Hypothalamus (tissue), 51 donors: ENCODE measurements around the gene DCAF11.

Experiments
- DNase-seq, 51 donors: peaks; one replicate each; lab custom pipeline; 2025; lab: John Stamatoyannopoulos, UW

The DCAF11 gene

GRCh38 chr14:24115422-24116127, 998 bp downstream of the DCAF11 start:
- DNase-seq = no peak

DNA sequence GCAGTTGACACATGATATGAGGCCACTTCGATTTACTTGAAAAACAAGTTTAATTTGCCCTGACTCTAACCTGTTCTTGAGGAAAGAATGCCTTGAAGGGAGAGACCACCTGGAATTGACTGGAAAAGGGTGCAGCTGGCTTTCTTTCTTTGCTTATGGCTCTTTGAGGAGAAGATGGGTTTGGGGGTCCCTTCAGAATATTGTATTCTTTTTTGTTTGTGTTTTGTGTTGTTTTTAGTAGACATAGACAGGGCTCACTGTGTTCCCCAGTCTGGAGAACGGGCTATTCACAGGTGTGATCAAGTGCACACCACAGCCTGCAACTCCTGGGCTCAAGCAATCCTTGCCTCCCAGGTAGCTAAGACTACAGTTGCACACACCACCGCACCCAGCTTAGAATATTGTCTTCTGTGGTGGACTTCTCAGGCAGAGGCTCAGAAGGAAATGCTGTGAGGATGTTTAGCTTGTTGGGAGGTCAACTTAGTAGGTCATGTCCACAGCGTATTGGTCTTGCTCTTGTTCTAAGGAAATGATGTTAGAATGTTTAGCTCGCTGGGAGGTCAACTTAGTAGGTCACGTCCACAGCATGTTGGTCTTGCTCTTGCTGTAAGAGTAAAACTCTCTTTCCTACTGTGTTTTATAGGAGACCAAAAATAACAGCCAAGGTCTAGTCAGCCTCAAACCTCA, 1.7 kb downstream of the DCAF11 start:
- DNase-seq = no peak

- DNase-seq = no peak
These were observed 2.6 kb downstream of the DCAF11 start for GRCh38 chr14:24117179-24117578.

DNA sequence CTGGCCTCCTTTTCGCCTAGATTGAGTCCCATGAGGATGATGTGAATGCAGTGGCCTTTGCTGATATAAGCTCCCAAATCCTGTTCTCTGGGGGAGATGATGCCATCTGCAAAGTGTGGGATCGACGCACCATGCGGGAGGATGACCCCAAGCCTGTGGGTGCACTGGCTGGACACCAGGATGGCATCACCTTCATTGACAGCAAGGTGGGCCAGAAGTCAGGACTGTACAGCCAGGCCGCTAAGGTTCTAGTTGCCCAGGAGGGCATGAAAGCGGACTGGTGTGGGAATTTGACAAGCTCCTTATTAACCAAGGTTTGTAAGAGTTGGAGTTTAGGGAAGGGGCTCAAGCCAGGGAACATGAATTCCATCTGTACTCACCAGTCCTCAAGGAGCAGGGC, 5.1 kb downstream of the DCAF11 start:
- no peak for DNase-seq

- DNase-seq = no peak
These were observed 6.6 kb downstream of the DCAF11 start for GRCh38 chr14:24121210-24121609.

DNA sequence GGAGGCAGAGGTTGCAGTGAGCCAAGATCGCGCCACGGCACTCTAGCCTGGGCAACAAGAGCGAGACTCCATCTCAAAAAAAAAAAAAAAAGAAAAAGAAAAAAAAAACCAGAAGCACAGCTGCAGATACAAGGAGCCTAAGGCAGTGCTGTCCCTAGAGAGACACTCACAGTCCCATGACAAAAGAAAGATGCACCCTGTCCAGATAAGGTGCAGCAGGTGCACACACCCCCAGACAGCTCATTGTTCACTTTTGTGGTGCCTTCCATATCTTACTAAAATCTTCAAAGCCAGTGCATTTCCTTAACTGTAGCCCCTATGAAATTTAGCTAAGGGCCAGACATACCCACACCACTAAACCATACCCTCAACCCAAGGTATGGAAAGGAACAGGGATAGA, 7.8 kb downstream of the DCAF11 start:
- no peak for DNase-seq

DNA sequence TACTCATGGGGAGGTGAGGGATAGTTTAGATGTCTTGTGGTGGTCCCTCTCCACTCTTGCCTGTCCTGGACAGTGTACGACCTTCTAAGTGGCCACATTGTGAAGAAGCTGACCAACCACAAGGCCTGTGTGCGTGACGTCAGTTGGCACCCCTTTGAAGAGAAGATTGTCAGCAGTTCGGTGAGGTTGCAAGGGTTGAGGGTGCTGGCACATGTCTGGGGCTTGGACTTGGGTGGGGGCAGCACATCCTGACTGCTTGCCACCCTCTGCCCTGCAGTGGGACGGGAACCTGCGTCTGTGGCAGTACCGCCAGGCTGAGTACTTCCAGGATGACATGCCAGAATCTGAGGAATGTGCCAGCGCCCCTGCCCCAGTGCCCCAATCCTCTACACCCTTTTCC, 8.3 kb downstream of the DCAF11 start:
- no peak for DNase-seq

- DNase-seq = no peak
These were observed 9.1 kb downstream of the DCAF11 start for GRCh38 chr14:24123424-24124417.

- DNase-seq = no peak
These were observed 12.4 kb downstream of the DCAF11 start for GRCh38 chr14:24126939-24127338.

DNA sequence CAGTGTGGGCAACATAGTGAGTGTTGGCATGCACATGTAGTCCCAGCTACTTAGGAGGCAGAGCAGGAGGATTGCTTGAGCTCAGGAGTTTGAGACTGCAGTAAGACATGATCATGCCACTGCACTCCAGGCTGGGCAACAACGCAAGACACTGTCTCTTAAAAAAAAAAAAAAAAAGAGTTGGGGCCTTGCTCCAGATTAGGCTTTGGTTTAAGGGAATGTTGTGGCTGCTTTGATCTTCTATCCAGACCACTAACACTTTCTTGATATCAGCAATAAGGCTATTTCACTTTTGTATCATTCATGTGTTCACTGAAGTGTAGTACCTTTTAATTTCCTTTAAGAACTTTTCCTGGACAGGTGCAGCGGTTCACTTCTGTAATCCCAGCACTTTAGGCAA, 13.1 kb downstream of the DCAF11 start:
- no peak for DNase-seq

- no peak for DNase-seq
These were observed 14.9 kb downstream of the DCAF11 start for GRCh38 chr14:24129410-24129998.

GRCh38 chr14:24130380-24130716, 15.8 kb downstream of the DCAF11 start, which contains the start of gene FITM1:
Gene FITM1, plus strand, starts transcription at chr14:24130659. Its CDS starts 905 bp downstream, at chr14:24131564.
- no peak for DNase-seq

GRCh38 chr14:24130717-24131548, 16.4 kb downstream of the DCAF11 start:
- DNase-seq = no peak

DNA sequence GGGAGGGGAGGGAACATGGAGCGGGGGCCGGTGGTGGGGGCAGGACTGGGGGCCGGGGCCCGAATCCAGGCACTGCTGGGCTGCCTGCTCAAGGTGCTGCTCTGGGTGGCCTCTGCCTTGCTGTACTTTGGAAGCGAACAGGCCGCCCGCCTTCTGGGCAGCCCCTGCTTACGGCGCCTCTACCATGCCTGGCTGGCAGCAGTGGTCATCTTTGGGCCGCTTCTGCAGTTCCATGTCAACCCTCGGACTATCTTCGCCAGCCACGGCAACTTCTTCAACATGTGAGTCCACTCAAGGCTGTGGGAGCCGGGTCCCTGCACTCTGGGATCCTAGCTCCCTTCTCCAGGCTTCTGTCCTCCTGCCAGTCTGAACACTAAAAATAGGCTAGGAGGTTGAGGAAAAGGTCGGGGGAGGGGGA, 17.0 kb downstream of the DCAF11 start:
- DNase-seq = no peak

GRCh38 chr14:24132061-24132685, 17.6 kb downstream of the DCAF11 start:
- no peak for DNase-seq

DNA sequence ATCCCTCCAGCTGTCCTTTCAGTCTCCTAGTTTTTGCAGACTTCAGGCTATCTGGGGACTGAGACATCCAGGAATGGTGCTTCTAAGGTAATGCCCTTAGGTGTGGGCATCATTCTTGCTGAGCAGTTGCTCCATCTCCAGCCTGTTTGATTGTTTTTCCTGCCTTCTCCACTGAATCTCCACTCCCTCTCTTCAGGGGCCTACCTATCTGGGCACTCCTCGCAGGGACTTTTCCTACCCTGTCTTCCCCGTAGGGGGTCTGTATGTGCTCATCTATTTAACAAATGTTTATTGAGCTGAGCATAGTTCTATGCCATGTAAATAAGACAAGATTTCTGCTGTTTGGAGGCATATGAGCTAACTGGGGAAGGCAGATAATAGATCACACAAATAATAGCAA, 18.4 kb downstream of the DCAF11 start:
- DNase-seq = no peak

DNA sequence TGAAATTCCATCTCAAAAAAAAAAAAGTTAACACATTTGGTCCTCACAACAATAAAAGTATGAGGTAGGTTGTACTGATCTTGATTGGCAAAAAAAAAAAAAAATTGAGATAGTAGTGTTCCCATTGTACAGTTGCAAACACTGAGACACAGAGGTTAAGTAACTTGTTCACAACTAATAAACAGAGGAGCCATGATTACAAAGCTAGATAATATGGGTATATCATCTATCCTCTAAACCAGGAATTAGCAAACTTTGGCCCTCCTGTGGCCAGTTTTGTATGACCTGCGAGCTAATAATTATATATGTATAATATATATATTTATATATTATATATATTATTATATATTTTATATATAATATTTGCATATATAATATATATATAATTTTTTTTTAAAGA, 19.2 kb downstream of the DCAF11 start:
- DNase-seq = no peak

DNA sequence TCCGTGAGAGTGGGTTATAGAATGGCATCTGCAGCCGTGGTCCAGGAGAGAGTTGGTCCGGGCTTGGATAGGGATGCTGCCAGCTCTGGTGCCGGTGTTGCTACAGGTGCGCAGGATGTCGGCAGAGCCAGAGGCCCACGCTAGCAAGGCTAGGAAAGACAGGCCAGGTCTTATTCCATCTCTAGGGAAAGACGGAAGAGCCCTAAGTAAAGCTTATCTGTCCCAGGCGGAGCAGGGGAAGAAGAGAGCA, 20.9 kb downstream of the DCAF11 start:
- peak in 1 of 51 donors; percentile 37 for DNase-seq

DNA sequence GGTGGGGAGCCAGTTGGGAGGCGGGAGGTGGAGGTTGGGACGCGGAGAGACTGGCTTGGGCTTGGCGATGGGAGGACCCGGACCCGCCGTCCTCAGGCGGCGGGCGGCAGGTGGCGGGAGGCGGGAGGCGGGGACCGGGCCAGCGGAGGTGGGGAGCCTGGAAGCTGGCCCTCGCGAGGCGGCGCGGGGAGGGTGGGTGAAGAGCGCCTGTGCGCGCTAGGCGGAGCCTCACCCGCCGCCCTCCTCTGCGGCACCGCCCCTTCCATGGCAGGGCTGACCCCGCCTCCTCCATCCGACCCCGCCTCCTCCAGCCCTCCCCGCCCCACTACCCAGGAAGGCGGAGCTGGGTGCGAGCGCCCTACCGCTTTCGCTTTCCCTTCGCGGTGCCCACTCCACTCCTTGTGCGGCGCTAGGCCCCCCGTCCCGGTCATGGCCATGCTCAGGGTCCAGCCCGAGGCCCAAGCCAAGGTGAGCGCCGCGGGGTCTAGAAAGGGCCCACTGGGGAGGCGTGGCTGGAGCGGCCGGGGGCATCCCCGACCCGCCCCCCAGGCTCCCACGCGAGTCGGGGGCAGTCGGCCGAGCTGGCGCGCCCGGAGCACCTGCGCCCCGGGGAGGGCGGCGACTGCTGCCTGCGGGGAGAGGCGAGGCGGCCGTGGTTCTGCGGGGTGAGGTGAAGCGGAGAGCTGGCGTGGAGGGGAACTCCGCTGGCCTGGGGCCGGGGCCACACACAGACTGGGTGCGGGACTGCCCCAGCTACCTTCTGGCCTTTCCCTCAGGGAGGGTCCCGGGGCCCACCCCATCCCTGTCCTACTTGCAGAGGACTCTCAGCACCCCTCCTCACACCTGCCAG, 21.5 kb downstream of the DCAF11 start, which contains the start of gene PSME1:
Gene PSME1 (plus strand): TSS at position 361 of the 850 bp plus-strand sequence. CDS start 69 bp downstream, at position 430.
- DNase-seq = peak; percentile 12 to 96 (median 87)
